NCI-H524 (cell line): Measurements from ENCODE around the gene SLC10A7.

Experiments
- DNase-seq, 2 experiments: peaks; one replicate each; lab custom pipeline; 2025; lab: John Stamatoyannopoulos, UW

The SLC10A7 gene

DNA sequence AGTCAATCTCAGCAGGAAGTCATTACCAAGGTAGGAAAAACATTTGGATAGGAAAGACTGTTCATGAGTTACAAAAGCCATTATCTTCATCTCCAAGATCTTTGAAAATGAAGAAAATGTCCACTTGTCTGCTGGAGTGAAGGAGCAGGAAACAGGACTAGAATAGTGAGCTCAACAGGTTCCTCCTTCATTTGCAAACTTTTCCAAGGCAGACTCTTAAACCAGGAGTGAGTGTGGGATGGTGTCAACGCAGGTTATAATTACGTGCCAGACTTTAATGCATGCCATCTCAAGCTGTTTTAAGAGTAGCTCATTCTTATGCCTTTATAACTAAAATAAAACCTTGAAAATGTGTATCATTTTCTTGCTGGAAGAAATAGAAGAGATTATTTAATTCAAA is 310.9 kb downstream of the SLC10A7 start:
- no peak for DNase-seq

GRCh38 chr4:146207410-146207809 is 314.3 kb downstream of the SLC10A7 start:
- no peak for DNase-seq
